A673 (cell line): Measurements from ENCODE around the gene CCDC116. TPM values are rescaled to one million over a fixed set of nuclear protein-coding genes. Genes with fewer than 3 reads are reported as not detected.

Experiments
- BruUV-seq: library from RNA; stranded (reverse); fragments of 400-500 nt; replicated peaks from 2 replicates; lab custom pipeline; 2021; lab: Mats Ljungman, UMichigan
- CTCF ChIA-PET: fragments of 300-600 bp; sonication (Branson Sonifier 250); formaldehyde crosslinking; loops from one replicate; lab custom pipeline; 2022; ENCODE audit warnings: antibody characterized with exemption; lab: Charles Lee
- POLR2A ChIA-PET: fragments of 300-600 bp; sonication (Branson Sonifier 250); formaldehyde crosslinking; loops from one replicate; lab custom pipeline; 2022; ENCODE audit warnings: antibody characterized with exemption; ENCODE audit not compliant: low non-redundant PET; lab: Charles Lee
- DNase-seq: peaks from one replicate; pipeline ENCODE4 v3.0.0-alpha.2; 2015; ENCODE audit warnings: low spot score
- H3K27ac ChIP-seq: fragments of 200-600 bp; sonication (generic); 2 replicates; pipeline ENCODE4 v1.5.1; 2016; ENCODE audit warnings: mixed run types, low read depth, mild to moderate bottlenecking, mixed read lengths, antibody characterized with exemption, low read length; ENCODE audit not compliant: poor library complexity, severe bottlenecking
- H3K27me3 ChIP-seq: fragments of 200-600 bp; sonication (generic); replicated peaks from 2 replicates; pipeline ENCODE4 v1.6.1; 2017; ENCODE audit warnings: mixed run types, low read depth, mild to moderate bottlenecking, mixed read lengths, antibody characterized with exemption, low read length; ENCODE audit not compliant: insufficient read depth, poor library complexity
- H3K36me3 ChIP-seq: fragments of 200-600 bp; sonication (generic); 2 replicates; pipeline ENCODE4 v1.6.1; 2016; ENCODE audit warnings: mixed run types, mild to moderate bottlenecking, mixed read lengths, antibody characterized with exemption, low read length; ENCODE audit not compliant: insufficient read depth, poor library complexity, severe bottlenecking
- H3K4me1 ChIP-seq: fragments of 200-600 bp; sonication (generic); 2 replicates; pipeline ENCODE4 v1.6.1; 2017; ENCODE audit warnings: mixed run types, mild to moderate bottlenecking, mixed read lengths, antibody characterized with exemption, low read length; ENCODE audit not compliant: insufficient read depth, poor library complexity, severe bottlenecking
- H3K4me3 ChIP-seq: fragments of 200-600 bp; sonication (generic); 2 replicates; pipeline ENCODE4 v1.5.1; 2016; ENCODE audit warnings: low read depth, mixed run types, mild to moderate bottlenecking, mixed read lengths, low read length; ENCODE audit not compliant: poor library complexity, severe bottlenecking
- H3K9me3 ChIP-seq: fragments of 200-600 bp; sonication (generic); 2 replicates; pipeline ENCODE4 v1.6.1; 2016; ENCODE audit warnings: mixed run types, low read depth, mild to moderate bottlenecking, mixed read lengths, antibody characterized with exemption, low read length; ENCODE audit not compliant: poor library complexity, severe bottlenecking
- EZH2 ChIP-seq: fragments of 200-600 bp; sonication (generic); IDR thresholded peaks from 2 replicates; pipeline ENCODE4 v1.6.1; 2017; ENCODE audit warnings: borderline replicate concordance, low read depth, mild to moderate bottlenecking, mixed read lengths, antibody characterized with exemption, low read length; ENCODE audit not compliant: poor library complexity, severe bottlenecking
- intact Hi-C: fragments of 100-400 bp; cut with micrococcal nuclease; formaldehyde crosslinking; loops from one replicate; pipeline ENCODE4 v1.10.0; 2022; ENCODE audit not compliant: unreplicated experiment
- total RNA-seq: library from RNA; stranded (reverse); gene quantifications from 2 replicates; pipeline ENCODE4 v1.2.3, GENCODE V29; 2021
- TF ChIP-seq, protein P1 (sequence below): fragments of 300-800, 200-600 bp; sonication (generic); conservative IDR thresholded peaks from 2 replicates; pipeline ENCODE4 v1.5.1; 2017; ENCODE audit warnings: low read depth, mild to moderate bottlenecking, antibody characterized with exemption, low read length, moderate library complexity, mixed read lengths

Gene CCDC116
- total RNA-seq, 1 experiment from 2014 or later = 1.3 TPM

- Histone ChIP-seq H3K27ac (no peak overlapping the region), H3K9me3 (no peaks in the 10 kb centered on the region), H3K36me3 (no peaks in the 10 kb centered on the region), H3K4me3 (no peak overlapping the region), H3K4me1 (peaks cover 1% of the 10 kb centered on the region), H3K27me3 (no peaks in the 10 kb centered on the region)
- ChIA-PET POLR2A (no interaction called here), CTCF (no interaction called here)
- DNase-seq = no peak
- no TSS peak for BruUV-seq
- intact Hi-C loops = no loop called here
- no peak for TF ChIP-seq EZH2
- TF ChIP-seq, protein P1, sequence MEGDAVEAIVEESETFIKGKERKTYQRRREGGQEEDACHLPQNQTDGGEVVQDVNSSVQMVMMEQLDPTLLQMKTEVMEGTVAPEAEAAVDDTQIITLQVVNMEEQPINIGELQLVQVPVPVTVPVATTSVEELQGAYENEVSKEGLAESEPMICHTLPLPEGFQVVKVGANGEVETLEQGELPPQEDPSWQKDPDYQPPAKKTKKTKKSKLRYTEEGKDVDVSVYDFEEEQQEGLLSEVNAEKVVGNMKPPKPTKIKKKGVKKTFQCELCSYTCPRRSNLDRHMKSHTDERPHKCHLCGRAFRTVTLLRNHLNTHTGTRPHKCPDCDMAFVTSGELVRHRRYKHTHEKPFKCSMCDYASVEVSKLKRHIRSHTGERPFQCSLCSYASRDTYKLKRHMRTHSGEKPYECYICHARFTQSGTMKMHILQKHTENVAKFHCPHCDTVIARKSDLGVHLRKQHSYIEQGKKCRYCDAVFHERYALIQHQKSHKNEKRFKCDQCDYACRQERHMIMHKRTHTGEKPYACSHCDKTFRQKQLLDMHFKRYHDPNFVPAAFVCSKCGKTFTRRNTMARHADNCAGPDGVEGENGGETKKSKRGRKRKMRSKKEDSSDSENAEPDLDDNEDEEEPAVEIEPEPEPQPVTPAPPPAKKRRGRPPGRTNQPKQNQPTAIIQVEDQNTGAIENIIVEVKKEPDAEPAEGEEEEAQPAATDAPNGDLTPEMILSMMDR = no peak
Observed at GRCh38 chr22:21661991-21662390, 29.4 kb downstream of the CCDC116 start.

DNA sequence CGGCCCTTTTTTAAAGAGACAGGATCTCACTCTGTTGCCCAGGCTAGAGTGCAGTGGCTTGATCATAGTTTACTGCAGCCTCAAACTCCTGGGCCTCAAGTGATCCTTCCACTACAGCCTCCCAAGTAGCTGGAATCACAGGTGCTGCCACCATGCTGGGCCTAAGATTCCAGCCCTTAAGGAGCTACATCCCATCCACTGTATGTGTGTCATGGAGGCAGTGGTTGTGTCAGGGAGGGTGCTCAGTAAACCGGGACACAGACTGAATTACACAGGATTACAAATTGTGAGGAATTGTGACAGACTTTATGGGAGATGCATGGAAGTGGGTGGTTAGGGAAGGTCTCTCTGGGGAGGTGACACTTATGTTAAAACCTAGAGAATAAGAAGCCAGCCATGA is 31.2 kb downstream of the CCDC116 start:
- POLR2A ChIA-PET = no interaction called here
- CTCF ChIA-PET = no interaction called here
- Histone ChIP-seq H3K27me3 (no peaks in the 10 kb centered on the region), H3K4me1 (peaks cover 4% of the 10 kb centered on the region), H3K4me3 (no peak overlapping the region), H3K36me3 (no peaks in the 10 kb centered on the region), H3K9me3 (no peaks in the 10 kb centered on the region), H3K27ac (no peak overlapping the region)
- no peak for TF ChIP-seq EZH2
- TF ChIP-seq, protein P1 = no peak
- intact Hi-C loops = no loop called here
- no peak for DNase-seq
- BruUV-seq = no TSS peak

DNA sequence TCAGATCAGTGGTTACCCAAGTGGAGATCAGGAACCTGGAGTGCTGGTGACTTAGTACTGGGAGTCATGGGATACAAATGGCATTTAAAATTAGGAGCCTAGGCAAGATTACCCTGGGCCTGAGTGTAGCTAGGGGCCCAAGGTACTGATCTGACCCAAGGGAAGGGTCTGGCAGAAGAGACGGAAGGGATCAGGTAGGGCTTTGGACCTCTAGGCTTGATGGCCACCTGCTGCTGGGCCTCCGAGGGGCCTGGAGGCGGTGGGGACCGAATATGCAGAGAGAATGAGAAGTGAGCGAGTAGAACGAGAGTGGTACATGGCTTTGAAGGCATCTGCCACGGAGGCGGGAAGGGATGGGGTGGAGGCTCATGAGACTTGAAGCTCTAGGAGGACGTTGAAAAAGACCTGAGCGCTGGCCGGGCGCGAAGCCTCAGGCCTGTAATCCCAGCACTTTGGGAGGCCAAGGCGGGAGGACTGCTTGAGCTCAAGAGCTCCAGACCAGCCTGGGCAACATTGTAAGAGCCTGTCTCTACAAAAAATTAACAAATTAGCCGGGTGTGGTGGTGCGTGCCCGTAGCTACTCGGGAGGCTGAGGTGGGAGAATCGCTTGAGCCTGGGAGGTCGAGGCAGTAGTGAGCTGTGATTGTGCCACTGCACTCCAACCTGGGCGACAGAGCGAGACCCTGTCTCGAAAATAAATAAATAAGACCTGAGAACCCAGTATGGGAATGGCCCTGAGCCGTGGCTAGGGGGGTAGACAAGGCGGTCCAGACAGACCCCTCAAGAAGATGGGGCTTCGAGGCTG is 32.7 kb downstream of the CCDC116 start:
- Histone ChIP-seq H3K4me1 (peaks cover 4% of the 10 kb centered on the region), H3K4me3 (peak overlapping the region; percentile 72), H3K9me3 (no peaks in the 10 kb centered on the region), H3K36me3 (peaks cover 1% of the 10 kb centered on the region), H3K27ac (peak overlapping the region; percentile 82), H3K27me3 (no peaks in the 10 kb centered on the region)
- ChIA-PET POLR2A (no interaction called here), CTCF (interaction anchor here (0.8 kb wide), 2 partner anchors 18 to 287 kb away, joined by 3 to 4 read pairs; partner anchors contain the start of gene PPM1F)
- intact Hi-C loops = no loop called here
- no peak for TF ChIP-seq EZH2
- TF ChIP-seq, protein P1 = no peak
- no peak for DNase-seq
- BruUV-seq = no TSS peak
